Naive thymus-derived CD4-positive, alpha-beta T cell (primary cell): ENCODE results near the gene NRM. TPM values are rescaled to one million over a fixed set of nuclear protein-coding genes. Genes with fewer than 3 reads are reported as not detected.
"Not testable (repeated sequence)": the region's sequence is repeated elsewhere in the genome, so short reads cannot be mapped to it uniquely, and the experiment has no call there.

Experiments used
- ATAC-seq: fragments of 150-1000 bp; cut with Tn5 transposase; 2 replicates; pipeline ENCODE4 v1.10.0; 2021; ENCODE audit warnings: mild to moderate bottlenecking, moderate library complexity
- CTCF ChIA-PET: fragments of 350-600 bp; sonication (Branson Sonifier 250); formaldehyde crosslinking; loops from one replicate; lab custom pipeline; 2021; ENCODE audit warnings: antibody characterized with exemption; lab: Charles Lee
- POLR2A ChIA-PET: fragments of 350-600 bp; sonication (Branson Sonifier 250); formaldehyde crosslinking; loops from one replicate; lab custom pipeline; 2021; ENCODE audit warnings: antibody characterized with exemption, inconsistent platforms; lab: Charles Lee
- DNase-seq, 9 donors: peaks; one replicate each; pipeline versions ENCODE4 v3.0.0 to v3.0.0-alpha.2; 2020 to 2022; ENCODE audit warnings: mixed read lengths in 1 of 9
- H3K27ac ChIP-seq: one replicate; pipeline ENCODE4 v1.7.0; 2013; ENCODE audit warnings: mild to moderate bottlenecking, low read depth, low read length, moderate library complexity
- H3K27me3 ChIP-seq, 2 donors: one replicate each; pipeline ENCODE4 v1.7.0; 2013; ENCODE audit warnings: low read length in 2 of 2, mild to moderate bottlenecking in 2 of 2, moderate library complexity in 2 of 2; ENCODE audit not compliant: control insufficient read depth in 2 of 2, insufficient read depth in 2 of 2
- H3K36me3 ChIP-seq, 3 experiments: 1 replicate in 2 of 3; 2 replicates in 1 of 3; pipeline ENCODE4 v1.7.0; 2013; ENCODE audit warnings: low read length in 3 of 3, mild to moderate bottlenecking in 3 of 3, moderate library complexity in 1 of 3; ENCODE audit not compliant: insufficient read depth in 3 of 3, control insufficient read depth in 2 of 3
- H3K4me1 ChIP-seq, 2 donors: one replicate each; pipeline ENCODE4 v1.7.0; 2013; ENCODE audit warnings: low read length in 2 of 2, mild to moderate bottlenecking in 2 of 2, moderate library complexity in 1 of 2; ENCODE audit not compliant: control insufficient read depth in 2 of 2, insufficient read depth in 2 of 2
- H3K4me3 ChIP-seq: 2 replicates; pipeline ENCODE4 v1.7.0; 2013; ENCODE audit warnings: mild to moderate bottlenecking, low read length
- H3K9me3 ChIP-seq, 3 experiments: 1 replicate in 2 of 3; 2 replicates in 1 of 3; pipeline ENCODE4 v1.7.0; 2013; ENCODE audit warnings: low read length in 3 of 3; ENCODE audit not compliant: control insufficient read depth in 2 of 3
- H3K27ac Mint-ChIP-seq, 9 donors: one replicate each; pipeline ENCODE4 v1.8.0; 2020 to 2022; ENCODE audit warnings: mixed read lengths in 9 of 9, mild to moderate bottlenecking in 8 of 9, moderate library complexity in 5 of 9, inconsistent platforms in 2 of 9
- H3K27me3 Mint-ChIP-seq, 5 donors: one replicate each; pipeline ENCODE4 v1.8.0; 2021 to 2022; ENCODE audit warnings: mixed read lengths in 5 of 5, mild to moderate bottlenecking in 1 of 5
- H3K36me3 Mint-ChIP-seq, 5 donors: one replicate each; pipeline ENCODE4 v1.8.0; 2020 to 2022; ENCODE audit warnings: mixed read lengths in 5 of 5, mild to moderate bottlenecking in 3 of 5, inconsistent platforms in 1 of 5
- H3K4me1 Mint-ChIP-seq, 7 donors: one replicate each; pipeline ENCODE4 v1.8.0; 2020 to 2022; ENCODE audit warnings: mixed read lengths in 7 of 7, mild to moderate bottlenecking in 3 of 7, inconsistent platforms in 1 of 7
- H3K4me3 Mint-ChIP-seq, 10 donors: one replicate each; pipeline ENCODE4 v1.8.0; 2020 to 2022; ENCODE audit warnings: mild to moderate bottlenecking in 10 of 10, mixed read lengths in 10 of 10, moderate library complexity in 6 of 10, inconsistent platforms in 2 of 10
- H3K9me3 Mint-ChIP-seq, 11 donors: one replicate each; pipeline ENCODE4 v1.8.0; 2020 to 2022; ENCODE audit warnings: mixed read lengths in 11 of 11, mild to moderate bottlenecking in 4 of 11, inconsistent platforms in 1 of 11, moderate library complexity in 1 of 11
- intact Hi-C, 2 donors: fragments of 100-400 bp; cut with micrococcal nuclease; formaldehyde crosslinking; loops; one replicate each; pipeline ENCODE4 v1.15.1; 2023
- polyA plus RNA-seq, 2 donors: library from polyadenylated mRNA; unstranded; fragments of 300-500 nt; fragmentation: Illumina TruSeq; gene quantifications; one replicate each; pipeline ENCODE4 v1.2.3, GENCODE V29; 2021
- total RNA-seq, 6 experiments: library from RNA in 5 of 6; stranded (reverse) in 5 of 6; gene quantifications; 1 replicate in 5 of 6; 2 replicates in 1 of 6; pipeline ENCODE4 v1.2.3 and lab custom pipeline; 2021 to 2026

NRM gene
- total and polyA plus RNA-seq, 7 experiments from 2014 or later: 2.3 to 29.4 (median 6.3) TPM

- ATAC-seq, H3K9me3 ChIP-seq, DNase-seq, H3K9me3 Mint-ChIP-seq, H3K27me3 Mint-ChIP-seq, H3K27me3 ChIP-seq: not testable (repeated sequence)
- H3K36me3 Mint-ChIP-seq: peaks cover 11 to 56% (median 18%) of the 10 kb centered on the region in 5 donors
- peak overlapping the region; percentile 70 for H3K4me3 ChIP-seq
- peak overlapping the region; percentile 97 to 100 (median 99) for H3K27ac Mint-ChIP-seq
- peak overlapping the region; percentile 90 to 99 (median 96) for H3K4me3 Mint-ChIP-seq
- H3K36me3 ChIP-seq: peaks cover 4 to 24% (median 11%) of the 10 kb centered on the region in 3 experiments
- peaks cover 32 to 62% (median 52%) of the 10 kb centered on the region in 7 donors for H3K4me1 Mint-ChIP-seq
- ChIA-PET POLR2A (interaction anchor here (0.6 to 17.4 kb wide), 20 partner anchors 10 to 753 kb away, joined by 3 to 499 read pairs (median 5); partner anchors contain the start of genes DHX16, MRPS18B, NRM and PPP1R10), CTCF (interaction anchor here (1.0 to 10.2 kb wide), 5 partner anchors 13 to 46 kb away, joined by 3 to 304 read pairs (median 4); partner anchors contain the start of gene DHX16)
- intact Hi-C loops: loop anchor here (1.0 to 5.0 kb wide), 14 partner anchors 28 to 996 kb away; partner anchors contain the start of genes C6orf136 (in 2 of the 2), MRPS18B (in 2 of the 2), PPP1R10 (in 2 of the 2) and ABCF1 (in 1 of the 2)
- peaks cover 26 to 29% of the 10 kb centered on the region in 2 donors for H3K4me1 ChIP-seq
- H3K27ac ChIP-seq: peak overlapping the region; percentile 76
Observed at GRCh38 chr6:30717845-30718720, 27.3 kb upstream of the NRM start.

- H3K27ac Mint-ChIP-seq: peak within 1 kb of the TSS; percentile 97 to 100 (median 99)
- intact Hi-C loops: loop anchor here (1.0 to 5.0 kb wide), 14 partner anchors 27 to 995 kb away; partner anchors contain the start of genes C6orf136 (in 2 of the 2), MRPS18B (in 2 of the 2), PPP1R10 (in 2 of the 2) and ABCF1 (in 1 of the 2)
- Histone ChIP-seq H3K4me1 (peaks cover 20 to 23% of the 10 kb centered on the region in 2 donors), H3K27me3 (no peaks in the 10 kb centered on the region), H3K4me3 (peak within 1 kb of the TSS; percentile 73), H3K27ac (peak within 1 kb of the TSS; percentile 84), H3K36me3 (peaks cover 0 to 24% (median 7%) of the 10 kb centered on the region in 3 experiments), H3K9me3 (no peaks in the 10 kb centered on the region)
- H3K27me3 Mint-ChIP-seq: no peaks in the 10 kb centered on the region
- ATAC-seq (peak; percentile 84), DNase-seq (peak; percentile 83 to 100 (median 99))
- ChIA-PET POLR2A (interaction anchor here (0.6 to 17.4 kb wide), 24 partner anchors 11 to 753 kb away, joined by 3 to 499 read pairs (median 5); partner anchors contain the start of genes DDR1, DHX16, MRPS18B and NRM), CTCF (interaction anchor here (0.6 to 10.2 kb wide), 9 partner anchors 12 to 124 kb away, joined by 3 to 304 read pairs (median 3); partner anchors contain the start of genes DHX16 and NRM)
- H3K36me3 Mint-ChIP-seq: peaks cover 19 to 56% (median 23%) of the 10 kb centered on the region in 5 donors
- H3K9me3 Mint-ChIP-seq: peaks cover 0 to 7% (median 0%) of the 10 kb centered on the region in 11 donors
- peak within 1 kb of the TSS; percentile 90 to 99 (median 96) for H3K4me3 Mint-ChIP-seq
- H3K4me1 Mint-ChIP-seq: peaks cover 30 to 60% (median 52%) of the 10 kb centered on the region in 7 donors
Observed at GRCh38 chr6:30717129-30717844, 26.5 kb upstream of the NRM start, which contains the start of gene MDC1. Gene MDC1, minus strand, starts transcription at chr6:30717281. Its CDS starts 2,106 bp downstream, at chr6:30715175.

- peaks cover 30 to 60% (median 51%) of the 10 kb centered on the region in 7 donors for H3K4me1 Mint-ChIP-seq
Observed at GRCh38 chr6:30716879-30717128, 26.0 kb upstream of the NRM start.

GRCh38 chr6:30714263-30714662, 23.5 kb upstream of the NRM start:
- ChIA-PET POLR2A (interaction anchor here (17.4 kb wide), 1 partner anchor 36 kb away, joined by 499 read pairs; the partner anchor contains the start of gene DHX16), CTCF (no interaction called here)
- Mint-ChIP-seq H3K27ac (no peak overlapping the region), H3K4me3 (no peak overlapping the region), H3K27me3 (no peaks in the 10 kb centered on the region), H3K9me3 (peaks cover 0 to 2% (median 0%) of the 10 kb centered on the region in 11 donors), H3K4me1 (peaks cover 29 to 70% (median 43%) of the 10 kb centered on the region in 7 donors), H3K36me3 (peaks cover 26 to 58% (median 31%) of the 10 kb centered on the region in 5 donors)
- intact Hi-C loops: no loop called here
- peaks cover 0 to 50% (median 7%) of the 10 kb centered on the region in 3 experiments for H3K36me3 ChIP-seq
- H3K27ac ChIP-seq: no peak overlapping the region
- H3K27me3 ChIP-seq: no peaks in the 10 kb centered on the region
- H3K9me3 ChIP-seq: no peaks in the 10 kb centered on the region
- peaks cover 7 to 11% of the 10 kb centered on the region in 2 donors for H3K4me1 ChIP-seq
- DNase-seq: no peak
- no peak for ATAC-seq
- H3K4me3 ChIP-seq: no peak overlapping the region

More at GRCh38 chr6:30716879-30717128, 26.0 kb upstream of the NRM start:
- peak overlapping the region; percentile 97 to 100 (median 99) for H3K27ac Mint-ChIP-seq
- H3K27me3 Mint-ChIP-seq: no peaks in the 10 kb centered on the region
- peaks cover 0 to 7% (median 0%) of the 10 kb centered on the region in 11 donors for H3K9me3 Mint-ChIP-seq
- Histone ChIP-seq H3K9me3 (no peaks in the 10 kb centered on the region), H3K4me1 (peaks cover 16 to 18% of the 10 kb centered on the region in 2 donors), H3K4me3 (peak overlapping the region; percentile 73), H3K36me3 (peaks cover 0 to 29% (median 7%) of the 10 kb centered on the region in 3 experiments), H3K27ac (peak overlapping the region; percentile 84), H3K27me3 (no peaks in the 10 kb centered on the region)
- ATAC-seq: no peak
- peak overlapping the region; percentile 90 to 99 (median 96) for H3K4me3 Mint-ChIP-seq
- intact Hi-C loops: loop anchor here (1.0 to 5.0 kb wide), 14 partner anchors 27 to 995 kb away; partner anchors contain the start of genes C6orf136 (in 2 of the 2), MRPS18B (in 2 of the 2), PPP1R10 (in 2 of the 2) and ABCF1 (in 1 of the 2)
- ChIA-PET POLR2A (interaction anchor here (0.6 to 17.4 kb wide), 21 partner anchors 11 to 481 kb away, joined by 3 to 499 read pairs (median 5); partner anchors contain the start of genes DDR1, DHX16, MRPS18B and NRM), CTCF (interaction anchor here (0.6 to 10.2 kb wide), 9 partner anchors 13 to 123 kb away, joined by 3 to 304 read pairs (median 3); partner anchors contain the start of genes DHX16 and NRM)
- DNase-seq: no peak
- peaks cover 22 to 55% (median 27%) of the 10 kb centered on the region in 5 donors for H3K36me3 Mint-ChIP-seq

DNA sequence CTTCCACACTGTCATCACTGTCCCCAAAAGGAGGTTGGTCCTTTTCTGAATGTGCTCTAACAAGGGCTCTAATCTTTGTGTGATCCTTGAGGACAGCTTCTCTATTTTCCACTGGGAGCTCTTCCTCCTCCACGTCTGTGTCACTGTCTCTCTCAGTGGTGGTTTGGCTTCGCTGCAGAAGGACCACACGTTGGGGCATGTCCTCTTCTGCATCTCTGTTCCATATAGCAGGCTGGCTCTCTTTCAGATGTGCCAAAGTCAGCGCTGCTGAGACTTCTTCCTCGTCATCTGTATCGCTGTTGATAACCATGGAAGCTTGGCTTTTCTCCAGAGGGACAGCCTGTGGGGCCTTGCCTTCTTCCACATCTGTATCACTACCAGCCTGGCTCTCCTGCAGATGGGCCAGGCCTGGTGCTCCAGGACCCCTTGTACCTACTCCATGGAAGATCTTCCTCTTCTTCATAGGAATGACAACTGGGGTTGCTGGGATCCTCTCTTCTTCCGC, 21.7 kb upstream of the NRM start:
- ATAC-seq: no peak
- intact Hi-C loops: no loop called here
- ChIA-PET CTCF (interaction anchor here (0.6 to 1.1 kb wide), 2 partner anchors 18 to 116 kb away, joined by 3 to 4 read pairs; no protein-coding TSS in a partner anchor), POLR2A (interaction anchor here (1.3 to 17.4 kb wide), 4 partner anchors 15 to 34 kb away, joined by 3 to 499 read pairs (median 8); partner anchors contain the start of gene DHX16)
- H3K4me3 Mint-ChIP-seq: peak overlapping the region in 1 of 10 donors; percentile 59
- H3K27me3 Mint-ChIP-seq: no peaks in the 10 kb centered on the region
- no peak for DNase-seq
- Histone ChIP-seq H3K9me3 (no peaks in the 10 kb centered on the region), H3K4me1 (peaks cover 5 to 8% of the 10 kb centered on the region in 2 donors), H3K27ac (no peak overlapping the region), H3K4me3 (no peak overlapping the region), H3K27me3 (no peaks in the 10 kb centered on the region), H3K36me3 (peaks cover 0 to 58% (median 7%) of the 10 kb centered on the region in 3 experiments)
- H3K9me3 Mint-ChIP-seq: peaks cover 0 to 2% (median 0%) of the 10 kb centered on the region in 11 donors
- H3K27ac Mint-ChIP-seq: peak overlapping the region in 1 of 9 donors; percentile 79
- H3K36me3 Mint-ChIP-seq: peaks cover 32 to 55% (median 38%) of the 10 kb centered on the region in 5 donors
- H3K4me1 Mint-ChIP-seq: peaks cover 25 to 57% (median 37%) of the 10 kb centered on the region in 7 donors
